A673 (cell line): ENCODE results near the gene SORD. TPM values are rescaled to one million over a fixed set of nuclear protein-coding genes. Genes with fewer than 3 reads are reported as not detected.
"Not testable (repeated sequence)": the region's sequence is repeated elsewhere in the genome, so short reads cannot be mapped to it uniquely, and the experiment has no call there.

ENCODE experiments used
- BruUV-seq: library from RNA; stranded (reverse); fragments of 400-500 nt; replicated peaks from 2 replicates; lab custom pipeline; 2021; lab: Mats Ljungman, UMichigan
- CTCF ChIA-PET: fragments of 300-600 bp; sonication (Branson Sonifier 250); formaldehyde crosslinking; loops from one replicate; lab custom pipeline; 2022; ENCODE audit warnings: antibody characterized with exemption; lab: Charles Lee
- POLR2A ChIA-PET: fragments of 300-600 bp; sonication (Branson Sonifier 250); formaldehyde crosslinking; loops from one replicate; lab custom pipeline; 2022; ENCODE audit warnings: antibody characterized with exemption; ENCODE audit not compliant: low non-redundant PET; lab: Charles Lee
- DNase-seq: peaks from one replicate; pipeline ENCODE4 v3.0.0-alpha.2; 2015; ENCODE audit warnings: low spot score
- H3K27ac ChIP-seq: fragments of 200-600 bp; sonication (generic); 2 replicates; pipeline ENCODE4 v1.5.1; 2016; ENCODE audit warnings: mixed run types, low read depth, mild to moderate bottlenecking, mixed read lengths, antibody characterized with exemption, low read length; ENCODE audit not compliant: poor library complexity, severe bottlenecking
- H3K27me3 ChIP-seq: fragments of 200-600 bp; sonication (generic); replicated peaks from 2 replicates; pipeline ENCODE4 v1.6.1; 2017; ENCODE audit warnings: mixed run types, low read depth, mild to moderate bottlenecking, mixed read lengths, antibody characterized with exemption, low read length; ENCODE audit not compliant: insufficient read depth, poor library complexity
- H3K36me3 ChIP-seq: fragments of 200-600 bp; sonication (generic); 2 replicates; pipeline ENCODE4 v1.6.1; 2016; ENCODE audit warnings: mixed run types, mild to moderate bottlenecking, mixed read lengths, antibody characterized with exemption, low read length; ENCODE audit not compliant: insufficient read depth, poor library complexity, severe bottlenecking
- H3K4me1 ChIP-seq: fragments of 200-600 bp; sonication (generic); 2 replicates; pipeline ENCODE4 v1.6.1; 2017; ENCODE audit warnings: mixed run types, mild to moderate bottlenecking, mixed read lengths, antibody characterized with exemption, low read length; ENCODE audit not compliant: insufficient read depth, poor library complexity, severe bottlenecking
- H3K4me3 ChIP-seq: fragments of 200-600 bp; sonication (generic); 2 replicates; pipeline ENCODE4 v1.5.1; 2016; ENCODE audit warnings: low read depth, mixed run types, mild to moderate bottlenecking, mixed read lengths, low read length; ENCODE audit not compliant: poor library complexity, severe bottlenecking
- H3K9me3 ChIP-seq: fragments of 200-600 bp; sonication (generic); 2 replicates; pipeline ENCODE4 v1.6.1; 2016; ENCODE audit warnings: mixed run types, low read depth, mild to moderate bottlenecking, mixed read lengths, antibody characterized with exemption, low read length; ENCODE audit not compliant: poor library complexity, severe bottlenecking
- EZH2 ChIP-seq: fragments of 200-600 bp; sonication (generic); IDR thresholded peaks from 2 replicates; pipeline ENCODE4 v1.6.1; 2017; ENCODE audit warnings: borderline replicate concordance, low read depth, mild to moderate bottlenecking, mixed read lengths, antibody characterized with exemption, low read length; ENCODE audit not compliant: poor library complexity, severe bottlenecking
- intact Hi-C: fragments of 100-400 bp; cut with micrococcal nuclease; formaldehyde crosslinking; loops from one replicate; pipeline ENCODE4 v1.10.0; 2022; ENCODE audit not compliant: unreplicated experiment
- total RNA-seq: library from RNA; stranded (reverse); gene quantifications from 2 replicates; pipeline ENCODE4 v1.2.3, GENCODE V29; 2021
- TF ChIP-seq, protein P1 (sequence below): fragments of 300-800, 200-600 bp; sonication (generic); conservative IDR thresholded peaks from 2 replicates; pipeline ENCODE4 v1.5.1; 2017; ENCODE audit warnings: low read depth, mild to moderate bottlenecking, antibody characterized with exemption, low read length, moderate library complexity, mixed read lengths

The SORD gene
- total RNA-seq, 1 experiment from 2014 or later = 286 TPM

DNA sequence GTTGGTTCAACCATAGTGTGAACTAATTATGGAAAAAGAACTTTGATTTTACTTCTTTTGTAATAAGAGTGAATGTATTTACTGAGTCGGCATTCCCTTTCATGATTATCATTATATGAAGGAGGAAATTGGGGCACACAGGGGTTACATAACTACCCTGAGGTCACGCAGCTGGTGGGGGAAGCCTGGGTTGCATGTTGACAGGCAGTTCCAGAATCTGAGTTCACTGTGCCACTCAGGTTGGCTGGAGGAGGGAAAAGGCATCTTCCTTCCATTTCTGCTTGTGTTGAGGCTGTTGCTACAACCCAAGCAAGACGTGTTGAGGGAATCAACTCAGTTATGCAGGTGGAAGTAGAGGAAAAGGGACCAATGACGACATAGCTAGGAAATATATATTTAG lies 11.1 kb downstream of the SORD start:
- Histone ChIP-seq H3K4me1 (peaks cover 29% of the 10 kb centered on the region), H3K27ac (peak overlapping the region; percentile 37), H3K36me3 (peaks cover 40% of the 10 kb centered on the region)
- BruUV-seq, CTCF ChIA-PET, DNase-seq, H3K9me3 ChIP-seq, H3K27me3 ChIP-seq, POLR2A ChIA-PET, H3K4me3 ChIP-seq, intact Hi-C loops: not testable (repeated sequence)

DNA sequence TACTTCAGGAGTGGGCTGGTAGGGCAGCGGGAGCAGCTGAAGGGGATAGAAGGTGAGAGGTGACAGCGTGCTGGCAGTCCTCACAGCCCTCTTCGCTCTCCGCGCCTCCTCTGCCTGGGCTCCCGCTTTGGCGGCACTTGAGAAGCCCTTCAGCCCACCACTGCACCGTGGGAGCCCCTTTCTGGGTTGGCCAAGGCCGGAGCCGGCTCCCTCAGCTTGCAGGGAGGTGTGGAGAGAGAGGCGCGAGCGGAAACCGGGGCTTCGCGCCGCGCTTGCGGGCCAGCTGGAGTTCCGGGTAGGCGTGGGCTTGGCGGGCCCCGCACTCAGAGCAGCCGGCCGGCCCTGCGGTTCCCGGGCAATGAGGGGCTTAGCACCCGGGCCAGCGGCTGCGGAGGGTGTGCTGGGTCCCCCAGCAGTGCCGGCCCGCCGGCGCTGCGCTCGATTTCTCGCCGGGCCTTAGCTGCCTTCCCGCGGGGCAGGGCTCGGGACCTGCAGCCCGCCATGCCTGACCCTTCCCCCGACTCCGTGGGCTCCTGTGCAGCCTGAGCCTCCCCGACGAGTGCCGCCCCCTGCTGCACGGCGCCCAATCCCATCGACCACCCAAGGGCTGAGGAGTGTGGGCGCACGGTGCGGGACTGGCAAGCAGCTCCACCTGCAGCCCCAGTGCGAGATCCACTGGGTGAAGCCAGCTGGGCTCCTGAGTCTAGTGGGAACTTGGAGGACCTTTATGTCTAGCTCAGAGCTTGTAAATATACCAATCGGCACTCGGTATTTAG lies 11.8 kb downstream of the SORD start:
- H3K9me3 ChIP-seq, H3K4me3 ChIP-seq, BruUV-seq, DNase-seq, H3K27me3 ChIP-seq, POLR2A ChIA-PET, CTCF ChIA-PET, intact Hi-C loops: not testable (repeated sequence)
- peak overlapping the region; percentile 81 for H3K27ac ChIP-seq
- peaks cover 33% of the 10 kb centered on the region for H3K36me3 ChIP-seq
- H3K4me1 ChIP-seq = peaks cover 29% of the 10 kb centered on the region

- CTCF ChIA-PET = interaction anchor here (0.5 to 1.4 kb wide), 4 partner anchors 126 to 507 kb away, joined by 3 to 4 read pairs (median 3); no protein-coding TSS in a partner anchor
- TF ChIP-seq, protein P1, sequence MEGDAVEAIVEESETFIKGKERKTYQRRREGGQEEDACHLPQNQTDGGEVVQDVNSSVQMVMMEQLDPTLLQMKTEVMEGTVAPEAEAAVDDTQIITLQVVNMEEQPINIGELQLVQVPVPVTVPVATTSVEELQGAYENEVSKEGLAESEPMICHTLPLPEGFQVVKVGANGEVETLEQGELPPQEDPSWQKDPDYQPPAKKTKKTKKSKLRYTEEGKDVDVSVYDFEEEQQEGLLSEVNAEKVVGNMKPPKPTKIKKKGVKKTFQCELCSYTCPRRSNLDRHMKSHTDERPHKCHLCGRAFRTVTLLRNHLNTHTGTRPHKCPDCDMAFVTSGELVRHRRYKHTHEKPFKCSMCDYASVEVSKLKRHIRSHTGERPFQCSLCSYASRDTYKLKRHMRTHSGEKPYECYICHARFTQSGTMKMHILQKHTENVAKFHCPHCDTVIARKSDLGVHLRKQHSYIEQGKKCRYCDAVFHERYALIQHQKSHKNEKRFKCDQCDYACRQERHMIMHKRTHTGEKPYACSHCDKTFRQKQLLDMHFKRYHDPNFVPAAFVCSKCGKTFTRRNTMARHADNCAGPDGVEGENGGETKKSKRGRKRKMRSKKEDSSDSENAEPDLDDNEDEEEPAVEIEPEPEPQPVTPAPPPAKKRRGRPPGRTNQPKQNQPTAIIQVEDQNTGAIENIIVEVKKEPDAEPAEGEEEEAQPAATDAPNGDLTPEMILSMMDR = peak; percentile 85
- peak overlapping the region; percentile 81 for H3K27ac ChIP-seq
- H3K27me3 ChIP-seq, POLR2A ChIA-PET, intact Hi-C loops, BruUV-seq, H3K4me3 ChIP-seq, H3K9me3 ChIP-seq: not testable (repeated sequence)
- peak; percentile 87 for DNase-seq
- peaks cover 32% of the 10 kb centered on the region for H3K36me3 ChIP-seq
- peaks cover 29% of the 10 kb centered on the region for H3K4me1 ChIP-seq
Observed at GRCh38 chr15:45036812-45037781, 14.1 kb downstream of the SORD start.

DNA sequence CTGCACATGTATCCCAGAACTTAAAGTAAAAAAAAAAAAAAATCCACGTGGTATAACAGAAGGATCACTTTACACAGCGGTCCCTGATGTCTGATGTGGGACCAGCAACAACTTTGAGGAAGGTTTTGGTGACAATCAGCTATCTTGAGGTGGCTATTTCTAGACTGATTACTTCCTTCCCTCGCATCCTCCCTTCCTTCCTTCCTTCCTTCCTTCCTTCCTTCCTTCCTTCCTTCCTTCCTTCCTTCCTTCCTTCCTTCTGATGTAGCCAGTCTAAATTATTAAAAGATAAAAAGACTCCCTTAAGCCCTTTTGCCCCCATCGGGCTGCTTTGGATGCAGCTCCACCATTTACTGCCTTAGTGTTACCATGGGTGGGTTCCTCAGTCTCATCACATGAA lies 14.9 kb downstream of the SORD start:
- POLR2A ChIA-PET = interaction anchor here (0.7 to 0.8 kb wide), 2 partner anchors 125 to 127 kb away, joined by 3 read pairs; no protein-coding TSS in a partner anchor
- BruUV-seq = no TSS peak
- DNase-seq = peak; percentile 90
- CTCF ChIA-PET = interaction anchor here (0.7 to 1.4 kb wide), 4 partner anchors 71 to 508 kb away, joined by 3 to 4 read pairs (median 3); no protein-coding TSS in a partner anchor
- peaks cover 29% of the 10 kb centered on the region for H3K4me1 ChIP-seq
- intact Hi-C loops = loop anchor here (1.0 kb wide), 1 partner anchor 127 kb away; no protein-coding TSS in a partner anchor
- peaks cover 32% of the 10 kb centered on the region for H3K36me3 ChIP-seq
- peak overlapping the region; percentile 81 for H3K27ac ChIP-seq
- no peaks in the 10 kb centered on the region for H3K27me3 ChIP-seq
- no peak overlapping the region for H3K4me3 ChIP-seq
- H3K9me3 ChIP-seq = no peaks in the 10 kb centered on the region
- TF ChIP-seq, protein P1 = no peak
- TF ChIP-seq EZH2 = no peak

DNA sequence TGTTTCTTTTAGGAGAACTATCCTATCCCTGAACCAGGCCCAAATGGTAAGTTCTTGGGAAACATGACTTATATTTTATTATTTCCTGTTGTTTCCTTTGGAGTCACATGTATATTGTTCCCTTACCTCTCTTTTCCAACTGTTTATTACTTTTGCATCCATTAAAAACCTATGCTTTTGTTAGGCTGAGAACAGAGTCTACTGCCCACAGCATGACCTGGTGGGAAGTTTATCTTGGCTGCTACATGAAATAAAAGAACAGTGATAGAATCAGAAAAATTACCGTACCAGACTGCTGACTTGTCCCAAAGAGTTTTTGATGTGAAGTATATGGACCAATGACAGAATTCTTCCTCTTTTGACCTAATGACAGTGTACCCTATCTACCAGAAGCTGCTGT lies 17.4 kb downstream of the SORD start:
- BruUV-seq, H3K27ac ChIP-seq, H3K9me3 ChIP-seq, DNase-seq, CTCF ChIA-PET, intact Hi-C loops, POLR2A ChIA-PET, H3K27me3 ChIP-seq, H3K4me3 ChIP-seq: not testable (repeated sequence)
- Histone ChIP-seq H3K4me1 (peaks cover 29% of the 10 kb centered on the region), H3K36me3 (peaks cover 39% of the 10 kb centered on the region)
